NCI-H146 (cell line): ENCODE measurements around the gene VPS13A.

ENCODE experiments used
- DNase-seq: peaks from one replicate; lab custom pipeline; 2025; lab: John Stamatoyannopoulos, UW

The VPS13A gene

DNA sequence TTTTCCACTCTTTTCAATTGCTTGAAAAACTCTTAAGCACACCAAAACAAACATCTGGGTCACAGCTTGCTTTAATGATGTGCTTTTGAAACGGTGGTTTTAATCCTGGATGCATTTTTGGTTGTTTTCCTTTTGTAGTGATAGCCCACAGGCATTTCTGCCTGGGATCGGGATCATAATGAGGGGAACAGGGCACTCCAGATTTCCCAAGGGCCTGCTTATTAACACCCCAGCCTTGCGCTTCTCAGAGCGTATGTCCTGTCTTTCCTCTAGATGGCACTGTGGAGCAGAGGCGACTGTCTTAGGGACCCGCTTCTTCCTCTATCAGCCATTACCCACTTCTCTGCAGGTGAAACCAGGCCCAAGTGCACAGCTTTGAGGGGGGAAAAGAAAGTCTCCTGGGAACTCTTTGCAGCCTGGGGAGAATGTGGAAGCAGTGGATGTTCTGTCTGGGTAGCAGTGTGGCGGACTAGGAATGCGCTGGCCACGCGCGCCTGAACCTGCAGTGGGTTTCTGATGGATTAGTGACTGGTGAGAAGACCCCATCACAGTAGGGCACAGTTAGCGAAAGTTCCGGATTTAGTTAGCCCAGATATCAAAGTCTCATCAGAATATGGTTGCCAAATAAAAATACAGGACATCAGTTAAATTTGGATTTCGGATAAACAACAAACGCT is 280.7 kb downstream of the VPS13A start:
- peak; percentile 50 for DNase-seq

DNA sequence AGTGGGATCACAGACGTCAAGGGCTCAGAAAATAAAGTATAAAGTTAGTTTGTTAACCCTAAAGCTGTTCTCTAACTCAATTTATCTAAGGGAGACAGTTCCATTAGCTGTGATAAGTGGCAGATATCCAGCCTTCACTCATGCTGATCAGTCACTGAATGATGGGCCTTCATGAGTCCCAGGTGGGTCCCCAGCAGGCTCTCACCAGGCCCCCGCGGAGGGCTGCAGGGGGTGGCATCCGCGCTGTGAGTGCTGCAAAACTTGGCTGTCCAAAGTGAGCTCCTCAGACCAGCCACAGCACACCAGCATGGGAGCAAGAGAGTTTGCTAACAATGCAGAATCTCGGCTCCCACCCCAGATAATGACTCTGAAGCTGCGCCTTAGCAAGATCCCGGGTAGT is 283.6 kb downstream of the VPS13A start:
- DNase-seq = no peak

DNA sequence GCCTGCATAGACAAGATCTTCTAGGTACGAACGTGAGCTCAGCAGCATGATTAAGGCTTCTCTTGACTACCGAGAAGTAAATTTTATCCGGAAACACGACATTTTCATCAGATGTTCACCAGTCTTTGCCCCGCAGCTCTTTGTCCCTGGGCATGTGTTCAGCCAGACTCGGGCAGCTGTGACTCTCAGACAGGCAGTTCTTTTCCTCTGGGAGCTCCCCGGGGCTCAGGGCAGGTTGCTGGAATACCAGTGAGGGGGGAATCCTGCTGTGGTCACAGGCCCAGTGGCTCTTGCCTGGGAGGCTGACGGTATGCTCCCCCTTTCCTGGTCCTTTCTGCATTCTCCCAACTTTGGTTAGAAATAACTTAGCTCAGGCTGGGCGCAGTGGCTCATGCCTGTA is 284.7 kb downstream of the VPS13A start:
- DNase-seq = no peak

DNA sequence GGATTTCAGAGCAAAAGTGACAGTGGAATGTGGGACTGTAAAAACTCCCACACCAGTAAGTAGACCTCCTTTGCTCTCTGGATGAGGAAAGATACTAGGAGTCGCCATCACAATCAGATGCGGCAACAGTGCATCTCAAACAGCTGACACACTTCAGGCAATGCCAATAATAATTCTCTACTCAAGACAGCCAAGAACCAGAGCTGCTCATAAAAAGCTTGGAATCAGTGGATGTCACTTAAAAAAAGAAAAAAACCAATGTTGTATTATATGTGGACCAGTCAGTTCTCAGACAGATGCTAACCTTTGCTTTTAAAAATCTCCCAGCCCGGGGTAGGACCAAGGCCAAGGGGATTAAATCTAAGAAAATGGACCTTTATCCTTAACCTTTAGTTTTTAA is 285.8 kb downstream of the VPS13A start:
- DNase-seq = no peak

DNA sequence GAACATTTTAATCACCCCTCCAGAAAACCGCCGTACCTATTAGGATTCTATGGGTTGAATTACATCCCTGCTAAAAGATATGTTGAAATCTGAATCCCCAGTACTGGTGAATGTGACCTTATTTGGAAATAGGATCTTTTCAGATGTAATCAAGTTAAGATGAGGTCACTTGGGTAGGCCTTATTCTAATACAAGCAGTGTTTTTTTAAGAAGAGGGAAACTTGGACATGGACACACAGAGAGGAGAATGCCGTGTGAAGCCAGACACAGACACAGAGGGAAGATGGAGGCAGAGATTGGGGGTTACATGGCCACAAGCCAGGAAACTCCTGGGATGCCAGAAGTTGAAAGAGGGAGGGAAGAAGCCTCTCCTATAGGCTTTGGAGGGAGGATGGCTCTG is 287.3 kb downstream of the VPS13A start:
- no peak for DNase-seq

DNA sequence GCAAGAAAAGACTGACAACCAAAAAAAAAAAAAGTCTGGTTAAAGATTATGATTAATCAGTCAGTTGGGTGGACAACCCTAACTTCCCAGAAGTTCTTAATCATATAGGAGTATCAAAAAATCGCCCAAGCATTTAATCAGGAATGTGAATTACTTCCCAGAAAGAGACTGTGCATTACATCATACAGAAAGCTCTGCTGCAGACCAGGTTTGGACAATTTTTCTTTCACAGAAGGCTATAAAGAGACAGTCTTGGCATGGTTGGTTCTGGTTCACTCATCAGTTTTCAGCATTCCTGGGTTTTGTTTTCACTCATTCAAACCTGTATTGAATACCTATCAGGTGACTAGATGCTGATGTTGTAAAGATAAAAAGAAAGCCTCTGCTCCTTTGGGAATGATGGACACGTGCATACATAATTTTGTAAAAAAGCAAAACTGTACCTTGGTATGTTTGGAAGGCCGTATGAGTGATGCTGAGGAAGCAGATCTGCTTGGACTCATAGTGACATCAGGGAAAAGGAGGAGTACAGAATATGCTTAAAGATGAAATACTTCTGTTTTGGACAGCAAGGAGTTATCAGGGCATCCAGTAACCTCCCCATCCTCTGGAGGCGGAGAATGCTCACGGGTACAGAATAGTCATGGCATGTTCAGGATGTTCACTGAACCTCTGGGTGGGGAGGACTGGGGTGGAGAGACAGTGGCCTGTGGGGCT is 292.3 kb downstream of the VPS13A start:
- no peak for DNase-seq
